ENCODE measurements around the gene APOL1. TPM values are rescaled to one million over a fixed set of nuclear protein-coding genes. Genes with fewer than 3 reads are reported as not detected.

APOL1 gene
- total RNA-seq, 6 experiments from 2014 or later, result 85.1 to 299 (median 119) TPM

GRCh38 chr22:36306227-36306626 lies 53.3 kb downstream of the APOL1 start:
- Histone ChIP-seq H3K27me3 (no peaks in the 10 kb centered on the region), H3K27ac (no peak overlapping the region), H3K4me1 (peaks cover 0 to 15% (median 0%) of the 10 kb centered on the region in 4 donors), H3K9me3 (no peaks in the 10 kb centered on the region), H3K36me3 (peaks cover 36 to 96% (median 68%) of the 10 kb centered on the region in 4 donors), H3K4me3 (no peak overlapping the region)
- ATAC-seq, result no peak
- no peak for TF ChIP-seq POLR2A (IDR thresholded peaks at IDR 0.05)
- TF ChIP-seq, protein P1, sequence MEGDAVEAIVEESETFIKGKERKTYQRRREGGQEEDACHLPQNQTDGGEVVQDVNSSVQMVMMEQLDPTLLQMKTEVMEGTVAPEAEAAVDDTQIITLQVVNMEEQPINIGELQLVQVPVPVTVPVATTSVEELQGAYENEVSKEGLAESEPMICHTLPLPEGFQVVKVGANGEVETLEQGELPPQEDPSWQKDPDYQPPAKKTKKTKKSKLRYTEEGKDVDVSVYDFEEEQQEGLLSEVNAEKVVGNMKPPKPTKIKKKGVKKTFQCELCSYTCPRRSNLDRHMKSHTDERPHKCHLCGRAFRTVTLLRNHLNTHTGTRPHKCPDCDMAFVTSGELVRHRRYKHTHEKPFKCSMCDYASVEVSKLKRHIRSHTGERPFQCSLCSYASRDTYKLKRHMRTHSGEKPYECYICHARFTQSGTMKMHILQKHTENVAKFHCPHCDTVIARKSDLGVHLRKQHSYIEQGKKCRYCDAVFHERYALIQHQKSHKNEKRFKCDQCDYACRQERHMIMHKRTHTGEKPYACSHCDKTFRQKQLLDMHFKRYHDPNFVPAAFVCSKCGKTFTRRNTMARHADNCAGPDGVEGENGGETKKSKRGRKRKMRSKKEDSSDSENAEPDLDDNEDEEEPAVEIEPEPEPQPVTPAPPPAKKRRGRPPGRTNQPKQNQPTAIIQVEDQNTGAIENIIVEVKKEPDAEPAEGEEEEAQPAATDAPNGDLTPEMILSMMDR (IDR thresholded peaks at IDR 0.05), result no peak
- no peak for DNase-seq
- intact Hi-C loops (cut with DNase I), result no loop called here
- 67% methylated on average over 3 of the region's 18 CpGs for WGBS (ENCODE audit: insufficient coverage, low coverage, low lambda C conversion rate, missing lambda C conversion rate)

DNA sequence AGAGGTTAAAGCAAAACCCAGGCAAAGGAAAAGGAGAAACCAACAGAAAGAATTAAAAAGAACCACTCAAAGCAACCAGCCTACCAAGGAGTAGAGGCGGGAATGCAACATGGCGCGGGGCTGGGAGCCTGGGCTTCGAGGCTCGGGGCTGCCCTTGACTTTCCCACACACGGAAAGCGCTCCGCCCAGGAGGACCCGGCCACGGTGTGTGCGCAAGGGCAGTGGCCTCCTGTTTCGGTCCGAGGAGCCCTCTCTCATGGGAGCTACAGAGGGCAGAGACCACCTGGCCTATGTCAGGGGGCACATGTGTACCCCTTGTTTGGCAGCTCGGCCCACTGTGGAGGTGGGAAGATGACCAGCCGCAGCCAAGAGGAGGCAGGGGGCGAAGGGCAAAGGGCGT lies 55.9 kb downstream of the APOL1 start:
- intact Hi-C loops (cut with DNase I), result no loop called here
- WGBS (ENCODE audit: insufficient coverage, low coverage, low lambda C conversion rate, missing lambda C conversion rate), result 60% methylated on average over 3 of the region's 17 CpGs
- TF ChIP-seq, protein P1 (IDR thresholded peaks at IDR 0.05), result no peak
- no peak for TF ChIP-seq POLR2A (IDR thresholded peaks at IDR 0.05)
- H3K27ac ChIP-seq, result peak overlapping the region in 1 of 3 donors; percentile 42
- ATAC-seq (no peak), DNase-seq (peak in 1 of 3 donors; percentile 16)
- H3K4me1 ChIP-seq, result peaks cover 0 to 11% (median 0%) of the 10 kb centered on the region in 4 donors
- H3K4me3 ChIP-seq, result no peak overlapping the region
- no peaks in the 10 kb centered on the region for H3K27me3 ChIP-seq
- peaks cover 29 to 96% (median 69%) of the 10 kb centered on the region in 4 donors for H3K36me3 ChIP-seq
- H3K9me3 ChIP-seq, result no peaks in the 10 kb centered on the region

DNA sequence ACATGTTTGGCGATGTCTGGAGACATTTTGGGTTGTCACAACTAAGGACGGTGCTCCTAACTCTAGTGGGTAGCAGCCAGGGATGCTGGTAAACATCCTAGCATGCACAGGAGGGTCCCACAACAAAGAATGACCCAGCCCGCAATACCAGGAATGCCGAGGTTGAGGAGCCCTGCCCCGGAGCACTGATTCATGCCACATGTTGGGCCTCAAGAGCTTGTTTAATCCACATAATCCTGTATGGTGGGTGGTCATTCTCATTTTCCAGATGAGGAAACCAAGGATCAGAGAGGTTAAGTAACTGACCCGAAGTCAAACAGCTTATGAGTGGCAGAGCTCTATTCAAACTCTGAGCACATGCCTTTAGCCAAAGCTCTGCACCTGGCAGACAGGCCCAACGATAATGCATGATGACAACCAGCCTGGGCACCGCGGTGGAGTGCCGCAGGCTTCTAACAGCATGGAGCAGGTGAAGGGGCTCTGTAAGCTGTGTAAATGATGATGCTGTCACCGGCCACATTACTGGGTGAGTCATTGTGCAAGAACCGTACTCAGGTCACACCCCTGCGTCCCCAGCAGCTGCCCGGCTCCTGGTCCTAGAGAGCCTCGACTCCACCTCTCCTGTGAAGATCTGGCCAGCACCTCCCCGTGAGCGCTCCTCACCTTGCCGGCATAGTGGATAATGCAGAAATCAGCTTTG lies 58.6 kb downstream of the APOL1 start:
- Histone ChIP-seq H3K4me3 (no peak overlapping the region), H3K4me1 (peaks cover 0 to 9% (median 0%) of the 10 kb centered on the region in 4 donors), H3K36me3 (peaks cover 40 to 94% (median 62%) of the 10 kb centered on the region in 4 donors), H3K9me3 (no peaks in the 10 kb centered on the region), H3K27ac (no peak overlapping the region), H3K27me3 (no peaks in the 10 kb centered on the region)
- ATAC-seq (peak in 1 of 4 donors; percentile 18), DNase-seq (peak in 1 of 3 donors; percentile 18)
- TF ChIP-seq, protein P1 (IDR thresholded peaks at IDR 0.05), result no peak
- no peak for TF ChIP-seq POLR2A (IDR thresholded peaks at IDR 0.05)
- WGBS (ENCODE audit: insufficient coverage, low coverage, low lambda C conversion rate, missing lambda C conversion rate), result 80% methylated on average over 1 of the region's 18 CpGs
- intact Hi-C loops (cut with DNase I), result no loop called here

DNA sequence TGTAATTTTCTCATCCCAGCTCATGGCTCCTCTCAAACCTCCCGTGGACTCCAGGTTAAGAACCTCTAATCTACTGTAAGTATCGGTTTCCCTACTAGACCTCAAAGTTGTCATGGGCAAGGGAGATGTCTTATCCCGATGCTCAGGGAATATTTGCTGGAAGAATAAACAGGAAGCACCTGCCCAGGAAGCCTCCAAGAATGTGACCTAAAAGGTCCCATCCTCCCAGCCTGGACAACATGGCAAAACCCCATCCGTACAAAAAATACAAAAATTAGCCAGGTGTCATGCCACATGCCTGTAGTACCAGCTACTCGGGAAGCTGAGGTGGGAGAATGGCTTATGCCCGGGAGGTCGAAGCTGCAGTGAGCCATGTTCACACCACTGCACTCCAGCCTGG lies 62.4 kb downstream of the APOL1 start:
- DNase-seq, result no peak
- no peaks in the 10 kb centered on the region for H3K4me1 ChIP-seq
- intact Hi-C loops (cut with DNase I), result no loop called here
- no peaks in the 10 kb centered on the region for H3K9me3 ChIP-seq
- TF ChIP-seq, protein P1 (IDR thresholded peaks at IDR 0.05), result no peak
- no peak for TF ChIP-seq POLR2A (IDR thresholded peaks at IDR 0.05)
- H3K36me3 ChIP-seq, result peaks cover 34 to 95% (median 63%) of the 10 kb centered on the region in 4 donors
- 70% methylated on average over 7 of the region's 7 CpGs for WGBS (ENCODE audit: insufficient coverage, low coverage, low lambda C conversion rate, missing lambda C conversion rate)
- no peak for ATAC-seq
- no peaks in the 10 kb centered on the region for H3K27me3 ChIP-seq
- no peak overlapping the region for H3K4me3 ChIP-seq
- H3K27ac ChIP-seq, result no peak overlapping the region

Measured in right lobe of liver (tissue), 6 donors.